ENCODE data around the gene PEX19.

DNA sequence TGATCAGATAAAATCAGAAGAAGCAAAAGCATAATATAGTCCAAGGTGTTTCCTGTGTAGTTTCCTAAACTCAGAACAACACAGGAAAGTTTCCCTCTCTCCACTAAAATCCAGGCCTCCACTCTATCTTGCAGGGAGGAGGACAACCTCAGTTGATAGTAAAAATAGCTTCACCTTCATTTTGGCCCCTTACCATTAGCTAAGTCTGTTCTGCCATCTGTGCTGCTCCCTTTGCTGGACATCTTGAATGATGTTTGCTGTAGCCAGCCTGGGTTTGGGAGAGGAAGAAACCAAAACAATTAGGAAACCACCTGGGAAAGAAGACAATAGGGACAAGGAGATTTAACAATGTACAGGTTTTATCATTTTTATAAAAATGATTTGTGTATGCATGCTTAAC lies 41.2 kb downstream of the PEX19 start:
- TF ChIP-seq, protein P1, sequence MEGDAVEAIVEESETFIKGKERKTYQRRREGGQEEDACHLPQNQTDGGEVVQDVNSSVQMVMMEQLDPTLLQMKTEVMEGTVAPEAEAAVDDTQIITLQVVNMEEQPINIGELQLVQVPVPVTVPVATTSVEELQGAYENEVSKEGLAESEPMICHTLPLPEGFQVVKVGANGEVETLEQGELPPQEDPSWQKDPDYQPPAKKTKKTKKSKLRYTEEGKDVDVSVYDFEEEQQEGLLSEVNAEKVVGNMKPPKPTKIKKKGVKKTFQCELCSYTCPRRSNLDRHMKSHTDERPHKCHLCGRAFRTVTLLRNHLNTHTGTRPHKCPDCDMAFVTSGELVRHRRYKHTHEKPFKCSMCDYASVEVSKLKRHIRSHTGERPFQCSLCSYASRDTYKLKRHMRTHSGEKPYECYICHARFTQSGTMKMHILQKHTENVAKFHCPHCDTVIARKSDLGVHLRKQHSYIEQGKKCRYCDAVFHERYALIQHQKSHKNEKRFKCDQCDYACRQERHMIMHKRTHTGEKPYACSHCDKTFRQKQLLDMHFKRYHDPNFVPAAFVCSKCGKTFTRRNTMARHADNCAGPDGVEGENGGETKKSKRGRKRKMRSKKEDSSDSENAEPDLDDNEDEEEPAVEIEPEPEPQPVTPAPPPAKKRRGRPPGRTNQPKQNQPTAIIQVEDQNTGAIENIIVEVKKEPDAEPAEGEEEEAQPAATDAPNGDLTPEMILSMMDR (optimal IDR thresholded peaks at IDR 0.05 in 1 of 3, IDR thresholded peaks at IDR 0.05 in 1 of 3, conservative IDR thresholded peaks at IDR 0.05 in 1 of 3; ENCODE audit: extremely low read depth in 1 of 3, insufficient read depth in 2 of 3, low read length in 3 of 3), result no peak
- TF ChIP-seq EZH2 (IDR thresholded peaks at IDR 0.05; ENCODE audit: low read length), result no peak

Measured in keratinocyte (primary cell).